ENCODE data around the gene CFAP46. TPM values are rescaled to one million over a fixed set of nuclear protein-coding genes. Genes with fewer than 3 reads are reported as not detected.
"Not testable (repeated sequence)": the region's sequence is repeated elsewhere in the genome, so short reads cannot be mapped to it uniquely, and the experiment has no call there.

Gene CFAP46
- total RNA-seq, 1 donor from 2014 or later: 0.09 TPM

- intact Hi-C loops (cut with micrococcal nuclease): no loop called here
Measured at GRCh38 chr10:132846631-132847415, 95.5 kb downstream of the CFAP46 start.

DNA sequence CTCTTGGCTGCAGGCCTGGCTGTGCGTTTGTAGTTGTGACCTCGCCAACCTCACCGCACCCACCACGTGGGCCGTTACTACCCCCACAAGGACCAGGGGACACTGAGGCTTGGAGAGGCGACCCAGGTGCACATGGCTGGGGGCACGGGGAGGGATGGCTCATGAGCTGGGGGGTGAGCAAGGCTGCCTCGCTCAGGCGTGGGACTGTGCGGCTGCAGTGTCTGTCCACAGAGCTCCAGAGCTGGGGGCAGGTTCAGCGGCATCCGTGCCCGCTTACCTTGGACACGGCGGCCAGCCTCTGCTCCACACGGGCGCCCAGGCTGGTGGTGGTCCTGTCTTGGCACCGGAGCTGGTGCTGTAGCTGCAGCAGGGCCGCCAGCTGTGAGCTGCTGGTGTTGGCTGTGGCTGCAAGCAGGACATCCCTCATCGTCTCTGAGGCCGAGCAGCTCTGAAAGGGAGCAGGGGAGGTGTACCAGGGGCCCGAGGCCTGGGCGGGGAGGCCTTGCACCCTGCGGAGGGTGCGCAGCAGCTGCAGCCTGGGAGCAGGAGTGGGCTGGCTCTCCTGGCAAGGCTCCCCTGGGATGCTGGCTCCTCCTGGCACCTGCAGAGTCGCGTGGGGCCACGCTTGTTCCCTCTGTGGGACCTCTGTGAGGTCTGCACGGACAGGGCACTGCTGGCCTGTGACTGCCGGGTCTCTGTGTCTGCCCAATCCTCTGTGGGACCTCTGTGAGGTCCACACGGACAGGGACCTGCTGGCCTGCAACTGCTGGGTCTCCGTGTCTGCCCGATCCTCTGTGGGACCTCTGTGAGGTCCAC, 96.4 kb downstream of the CFAP46 start:
- intact Hi-C loops (cut with micrococcal nuclease): no loop called here

DNA sequence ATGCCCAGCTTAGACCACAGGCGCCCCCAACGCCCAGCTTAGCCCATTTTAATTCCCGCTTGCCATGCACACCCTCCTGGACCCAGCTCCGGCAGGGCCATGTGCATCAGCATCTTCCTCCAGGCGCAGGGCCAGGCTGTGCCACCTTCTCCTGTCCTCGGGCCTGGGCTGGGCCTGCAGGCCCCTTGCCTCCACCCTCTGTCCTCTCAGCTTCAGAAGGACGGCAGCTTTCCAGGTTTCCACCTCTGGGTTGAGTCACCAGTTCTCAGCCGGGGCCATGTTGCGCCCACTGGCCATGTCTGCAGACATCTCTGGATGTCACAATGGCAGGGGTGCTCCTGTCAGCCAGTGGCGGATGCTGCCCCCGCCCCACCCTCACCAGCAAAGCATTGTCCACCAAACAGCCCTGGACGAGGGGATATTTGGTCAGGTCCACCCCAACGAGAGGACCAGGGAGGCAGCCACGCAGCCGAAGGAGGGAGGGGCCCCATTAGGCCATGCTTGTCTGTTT, 97.3 kb downstream of the CFAP46 start:
- intact Hi-C loops (cut with micrococcal nuclease): no loop called here

DNA sequence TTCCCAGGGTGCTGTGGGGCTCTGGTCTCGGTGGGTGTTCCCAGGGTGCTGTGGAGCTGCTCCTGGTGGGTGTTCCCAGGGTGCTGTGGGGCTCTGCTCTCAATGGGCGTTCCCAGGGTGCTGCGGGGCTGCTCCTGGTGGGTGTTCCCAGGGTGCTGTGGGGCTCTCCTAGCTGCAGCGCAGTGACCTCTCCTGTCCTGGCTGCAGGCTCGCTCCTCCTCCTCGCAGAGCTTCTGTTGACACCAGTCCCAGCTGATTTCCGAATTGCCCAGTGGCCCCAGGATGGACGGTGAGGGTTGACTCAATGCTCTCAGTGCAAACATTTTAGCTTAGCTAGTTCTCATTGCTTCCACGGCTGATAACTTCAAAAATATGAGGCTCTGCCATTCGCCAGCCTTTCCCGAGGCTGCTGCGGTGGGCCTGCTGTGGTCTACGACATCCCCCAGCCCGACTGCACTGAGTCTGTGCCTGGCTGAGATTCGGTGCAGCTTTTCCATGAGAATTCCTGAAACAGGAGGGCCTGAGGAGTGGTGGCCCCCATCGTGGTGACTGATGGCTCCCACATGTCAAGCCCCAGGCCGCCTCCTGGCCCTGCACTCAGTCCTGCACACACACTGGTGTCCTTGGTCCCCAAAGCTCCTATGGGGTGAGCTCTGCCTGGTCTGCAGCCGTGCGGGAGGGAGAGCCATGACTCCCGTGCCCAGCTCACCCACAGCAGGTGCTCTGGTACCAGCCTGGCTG, 98.1 kb downstream of the CFAP46 start:
- intact Hi-C loops (cut with micrococcal nuclease): no loop called here

GRCh38 chr10:132843276-132843675, 99.1 kb downstream of the CFAP46 start:
- intact Hi-C loops (cut with micrococcal nuclease): not testable (repeated sequence)

- intact Hi-C loops (cut with micrococcal nuclease): no loop called here
Measured at GRCh38 chr10:132842397-132842796, 100.0 kb downstream of the CFAP46 start.

DNA sequence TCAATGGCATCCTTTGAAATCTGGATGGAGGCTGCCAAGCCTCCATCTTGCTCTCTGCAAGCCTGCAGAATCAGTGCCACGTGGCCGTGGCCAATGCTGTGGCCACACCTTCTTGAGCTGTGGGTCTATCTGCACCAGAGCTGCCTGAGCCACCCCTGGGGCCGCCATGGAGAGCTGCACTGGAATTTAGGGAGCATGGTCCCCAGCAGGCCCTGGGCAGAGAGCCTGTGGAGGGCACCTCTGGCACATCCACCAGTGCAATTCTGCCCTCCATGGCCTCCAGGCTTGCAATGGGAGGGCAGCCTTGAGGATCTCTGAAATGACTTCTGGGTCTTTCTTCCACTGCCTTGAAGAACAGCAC, 100.8 kb downstream of the CFAP46 start:
- intact Hi-C loops (cut with micrococcal nuclease): no loop called here

DNA sequence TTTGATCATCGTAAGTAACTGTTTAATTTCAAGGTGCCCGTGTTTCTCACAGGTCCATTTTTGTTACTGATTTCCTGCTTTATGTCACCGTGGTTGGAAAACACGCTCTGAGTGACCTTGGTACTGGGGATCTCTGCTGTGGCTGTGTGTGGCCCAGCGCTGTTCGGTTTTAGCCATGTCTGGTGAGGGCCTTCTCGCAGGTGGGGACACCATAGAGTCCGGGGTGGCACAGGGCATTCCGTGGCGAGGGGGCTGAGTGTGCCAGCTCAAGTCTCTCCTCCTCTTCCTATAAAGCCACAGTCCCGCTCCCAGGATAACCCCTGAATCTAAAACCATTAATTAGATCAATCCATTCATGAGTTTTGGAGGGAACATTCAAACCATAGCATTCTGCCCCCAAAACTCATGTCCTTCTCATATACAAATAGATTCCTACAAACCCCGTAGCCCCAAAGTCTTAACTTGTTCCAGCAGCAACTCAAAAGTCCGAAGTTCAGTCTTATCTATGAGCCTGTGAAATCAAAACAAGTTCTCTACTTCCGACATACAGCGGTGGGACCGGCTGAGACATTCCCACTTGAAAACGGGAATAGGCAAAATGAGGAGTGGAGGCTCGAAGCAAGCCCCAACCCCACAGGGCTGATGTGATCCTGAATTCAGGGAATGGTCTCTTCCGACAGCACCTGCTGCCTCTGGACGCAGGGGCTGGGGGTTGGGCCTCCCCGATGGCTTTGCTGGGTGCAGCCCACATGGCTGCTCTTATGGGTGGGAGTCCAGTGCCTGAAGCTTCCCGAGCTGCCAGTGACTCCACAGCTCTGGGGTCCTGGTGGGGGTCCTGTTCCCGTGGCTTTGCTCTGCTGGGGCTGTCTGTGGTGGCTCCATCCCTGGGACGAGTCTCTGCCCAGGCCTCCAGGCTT, 101.4 kb downstream of the CFAP46 start:
- intact Hi-C loops (cut with micrococcal nuclease): no loop called here

DNA sequence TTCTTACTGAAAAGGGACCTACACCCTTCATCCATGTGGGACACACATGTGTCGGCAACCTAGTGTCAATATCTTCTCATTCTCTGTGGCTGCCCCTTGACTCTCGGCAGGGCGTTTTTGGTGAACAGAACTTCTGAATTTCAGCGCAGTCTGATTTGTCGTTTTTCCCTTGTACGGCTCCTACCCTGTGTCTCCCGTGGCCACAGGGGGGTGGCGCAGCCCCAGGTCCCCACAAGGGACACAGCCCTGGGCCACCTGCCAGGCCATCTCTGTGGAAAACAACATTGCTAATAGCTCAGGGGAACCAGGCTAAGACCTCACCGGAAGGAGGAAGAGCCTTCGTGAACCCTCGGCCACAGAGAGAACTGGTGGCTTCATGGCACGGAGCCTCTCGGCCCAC, 103.3 kb downstream of the CFAP46 start:
- intact Hi-C loops (cut with micrococcal nuclease): no loop called here

DNA sequence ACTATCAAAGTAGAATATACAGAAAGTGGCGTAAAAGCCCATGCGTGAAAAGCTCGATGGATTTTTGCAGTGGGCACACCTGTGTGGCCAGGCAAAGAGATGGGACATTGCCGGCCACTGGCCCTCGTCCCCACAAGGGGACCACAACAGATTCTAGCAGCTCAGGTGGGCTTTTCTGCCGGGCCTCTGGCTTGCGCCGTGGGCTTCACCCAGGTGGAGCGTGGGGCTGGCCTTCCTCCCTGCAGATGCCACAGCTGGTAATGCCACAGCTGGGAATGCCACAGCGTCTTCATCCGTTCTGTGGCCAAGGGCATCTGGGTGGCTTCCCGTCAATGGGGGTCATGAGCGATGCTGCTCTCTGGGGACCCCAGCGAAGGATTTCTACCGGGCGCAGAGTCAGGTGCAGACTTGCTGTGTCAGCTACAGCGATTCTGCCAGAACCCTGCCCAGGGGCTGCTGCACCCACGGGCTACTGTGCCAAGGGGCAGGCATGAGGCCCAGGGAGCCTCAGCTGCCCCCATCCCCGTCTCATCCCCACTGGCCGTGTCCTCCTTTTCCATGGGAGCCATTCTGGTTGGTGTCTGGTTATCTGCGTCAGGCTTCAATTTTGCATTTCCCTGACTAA, 103.9 kb downstream of the CFAP46 start:
- intact Hi-C loops (cut with micrococcal nuclease): no loop called here

DNA sequence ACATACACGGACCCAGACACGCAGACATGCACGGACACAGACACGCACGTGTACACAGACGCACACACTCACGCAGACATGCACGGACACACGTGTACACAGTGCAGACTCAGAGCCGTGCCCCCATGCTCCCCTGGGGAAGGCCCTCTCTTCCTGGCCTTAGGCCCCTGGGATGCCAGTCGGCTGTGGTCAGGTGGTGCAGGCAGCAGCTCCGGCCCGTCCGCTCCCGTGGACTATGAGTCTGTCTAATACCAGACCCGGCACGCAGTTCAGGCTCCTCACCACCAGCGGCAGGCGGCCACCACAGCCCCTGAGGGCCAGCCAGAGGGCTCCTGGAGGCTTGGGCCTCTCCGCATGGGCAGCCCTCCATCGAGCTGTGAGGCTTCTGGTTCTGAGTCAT, 104.5 kb downstream of the CFAP46 start:
- intact Hi-C loops (cut with micrococcal nuclease): no loop called here

DNA sequence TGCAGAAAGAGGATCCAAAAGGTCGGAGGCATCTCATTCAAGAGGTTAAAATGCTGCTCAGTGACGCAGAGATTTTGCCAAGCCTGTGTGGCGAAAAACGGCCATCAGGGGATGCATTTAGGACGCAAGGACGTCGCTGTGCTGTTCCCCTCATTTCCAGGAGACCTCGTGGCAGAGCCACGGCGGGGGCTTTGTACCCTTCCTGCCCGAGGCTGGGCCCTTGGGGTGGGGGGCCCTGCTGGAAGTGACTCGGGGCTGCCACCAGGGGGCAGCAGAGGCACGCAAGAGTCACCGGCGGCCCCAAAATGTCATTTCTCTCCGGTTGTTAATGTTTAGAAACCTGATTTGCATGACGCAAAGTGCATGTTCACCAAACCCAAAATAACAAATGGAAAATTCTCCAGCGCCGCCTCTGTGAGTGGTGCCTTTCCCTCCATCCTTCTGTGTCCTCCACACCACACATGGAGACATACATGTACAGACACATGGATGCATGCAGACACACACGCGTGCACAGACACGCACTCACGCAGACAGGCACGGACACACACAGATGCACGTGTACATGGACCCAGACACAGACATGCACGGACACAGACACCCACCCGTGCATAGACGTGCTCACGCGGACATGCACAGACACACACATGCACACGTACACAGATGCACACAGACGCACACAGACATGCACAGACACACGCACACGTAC, 105.4 kb downstream of the CFAP46 start:
- intact Hi-C loops (cut with micrococcal nuclease): no loop called here

DNA sequence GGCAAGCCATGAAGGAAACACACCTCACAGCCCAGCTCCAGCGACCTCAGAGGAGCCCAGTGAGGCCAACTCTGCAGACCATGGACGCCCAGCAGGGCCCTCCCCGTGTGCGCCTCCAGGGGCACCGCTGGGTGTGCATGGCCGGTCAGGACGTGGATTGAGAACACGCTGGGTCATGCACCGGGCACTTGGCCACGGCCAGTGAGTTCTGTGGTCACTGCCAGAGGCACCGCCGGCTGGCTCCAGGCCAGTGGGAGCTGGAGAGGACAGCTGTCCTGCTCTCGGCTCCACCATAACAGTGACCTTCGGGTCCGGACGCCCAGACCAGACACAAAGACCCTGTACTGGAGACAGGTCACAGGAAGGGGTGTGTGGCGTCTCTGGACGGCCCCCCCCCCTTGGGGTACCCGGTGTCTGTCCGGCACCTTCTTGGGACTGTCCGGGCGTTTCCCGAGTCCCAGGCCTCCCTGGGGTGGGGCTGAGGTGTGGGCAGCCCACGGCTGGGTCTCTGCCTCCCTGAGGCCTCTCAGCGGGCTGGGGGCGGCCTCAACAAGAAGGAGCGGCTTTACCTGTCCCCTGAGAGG, 106.0 kb downstream of the CFAP46 start:
- intact Hi-C loops (cut with micrococcal nuclease): no loop called here

GRCh38 chr10:132835848-132836233, 106.5 kb downstream of the CFAP46 start:
- intact Hi-C loops (cut with micrococcal nuclease): no loop called here

- intact Hi-C loops (cut with micrococcal nuclease): no loop called here
Measured at GRCh38 chr10:132834891-132835847, 107.2 kb downstream of the CFAP46 start.

DNA sequence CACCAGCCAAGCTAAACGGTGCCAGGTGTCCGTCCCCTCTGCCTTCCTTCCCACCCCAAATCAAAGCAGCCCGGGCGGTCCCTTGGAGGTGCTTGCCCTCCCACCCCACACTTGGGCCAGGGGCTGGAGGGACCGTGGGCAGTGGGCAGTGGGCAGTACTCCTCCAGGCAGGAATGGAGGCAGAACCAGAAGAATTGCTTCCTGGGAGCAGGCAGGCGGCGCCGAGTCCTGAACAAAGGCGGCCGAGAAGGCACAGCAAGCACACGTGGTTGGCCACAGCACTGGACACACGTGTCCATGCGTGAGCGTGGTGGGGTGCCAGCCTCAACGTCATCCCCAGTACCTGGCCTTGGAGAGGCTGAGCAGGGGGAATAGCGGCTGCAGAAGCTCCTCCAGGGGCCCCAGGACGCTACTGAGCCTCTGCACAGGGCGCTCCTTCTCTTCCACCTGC, 108.0 kb downstream of the CFAP46 start:
- intact Hi-C loops (cut with micrococcal nuclease): no loop called here

GRCh38 chr10:132833421-132834111, 108.8 kb downstream of the CFAP46 start:
- intact Hi-C loops (cut with micrococcal nuclease): no loop called here

All from T-helper 2 cell treated with Interferon-gamma antibody and Interleukin-4, amounts not matched to agents 100 ng/mL and 5 ng/mL, for 36 hours (primary cell).